Adrenal gland (tissue), 5 donors: ENCODE results near the gene OPRL1.

Source experiments
- POLR2A ChIP-seq, 2 donors: fragments of 450-650 bp; IDR thresholded peaks; one replicate each; pipeline ENCODE4 v1.6.1; 2017; ENCODE audit warnings: antibody characterized with exemption in 2 of 2, mild to moderate bottlenecking in 2 of 2, moderate library complexity in 1 of 2
- TF ChIP-seq, protein P1 (sequence below), 6 experiments: fragments of 450-650 bp in 4 of 6; fragments of 200-600 bp in 2 of 6; sonication (generic) in 1 of 6; IDR thresholded peaks; 1 replicate in 5 of 6; 2 replicates in 1 of 6; pipeline versions ENCODE4 v1.5.1 to v1.8.0; 2016 to 2021; ENCODE audit warnings: antibody characterized with exemption in 6 of 6, mild to moderate bottlenecking in 2 of 6, moderate library complexity in 1 of 6
- donor health status: DM: no; HTN: no; CAD: no.

DNA sequence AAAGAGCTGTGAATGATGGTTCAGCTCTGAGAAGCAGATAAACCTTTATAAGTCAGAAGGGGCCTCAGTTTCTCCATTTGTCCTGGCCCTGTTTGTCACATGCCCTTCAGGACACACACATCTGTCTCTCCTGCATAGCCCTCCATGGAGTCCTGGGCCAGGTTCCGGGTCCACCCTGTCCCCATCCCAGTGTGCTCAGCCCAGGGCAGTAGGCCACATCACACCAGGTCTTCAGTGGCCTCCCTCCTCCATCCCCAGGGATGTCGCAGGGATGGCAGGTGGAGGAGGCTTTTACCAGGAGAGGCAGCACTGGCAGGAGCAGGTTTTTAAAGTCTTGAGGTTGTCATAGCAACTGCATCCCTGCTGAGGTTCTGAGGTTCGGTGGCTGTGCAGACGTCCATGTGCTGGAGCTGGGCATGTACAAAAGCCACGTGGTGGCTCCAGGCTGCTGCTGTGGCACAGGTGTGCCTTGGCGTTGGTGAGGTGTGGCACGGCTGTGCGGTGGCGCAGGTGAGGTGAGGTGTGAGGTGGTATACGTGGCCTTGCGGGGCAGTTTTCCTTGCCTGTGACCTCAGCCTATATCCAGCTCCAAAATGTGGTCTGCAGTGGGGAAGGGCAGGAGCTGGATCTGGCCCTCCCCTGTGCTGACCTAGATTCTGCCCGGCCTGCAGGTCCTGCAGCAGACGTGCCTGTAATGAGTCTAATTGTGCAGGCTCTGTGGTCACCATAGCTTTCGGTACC is 35.5 kb downstream of the OPRL1 start:
- TF ChIP-seq, protein P1, sequence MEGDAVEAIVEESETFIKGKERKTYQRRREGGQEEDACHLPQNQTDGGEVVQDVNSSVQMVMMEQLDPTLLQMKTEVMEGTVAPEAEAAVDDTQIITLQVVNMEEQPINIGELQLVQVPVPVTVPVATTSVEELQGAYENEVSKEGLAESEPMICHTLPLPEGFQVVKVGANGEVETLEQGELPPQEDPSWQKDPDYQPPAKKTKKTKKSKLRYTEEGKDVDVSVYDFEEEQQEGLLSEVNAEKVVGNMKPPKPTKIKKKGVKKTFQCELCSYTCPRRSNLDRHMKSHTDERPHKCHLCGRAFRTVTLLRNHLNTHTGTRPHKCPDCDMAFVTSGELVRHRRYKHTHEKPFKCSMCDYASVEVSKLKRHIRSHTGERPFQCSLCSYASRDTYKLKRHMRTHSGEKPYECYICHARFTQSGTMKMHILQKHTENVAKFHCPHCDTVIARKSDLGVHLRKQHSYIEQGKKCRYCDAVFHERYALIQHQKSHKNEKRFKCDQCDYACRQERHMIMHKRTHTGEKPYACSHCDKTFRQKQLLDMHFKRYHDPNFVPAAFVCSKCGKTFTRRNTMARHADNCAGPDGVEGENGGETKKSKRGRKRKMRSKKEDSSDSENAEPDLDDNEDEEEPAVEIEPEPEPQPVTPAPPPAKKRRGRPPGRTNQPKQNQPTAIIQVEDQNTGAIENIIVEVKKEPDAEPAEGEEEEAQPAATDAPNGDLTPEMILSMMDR (IDR thresholded peaks at IDR 0.05) = no peak
- TF ChIP-seq POLR2A (IDR thresholded peaks at IDR 0.05) = no peak
